HepG2 (cell line): ENCODE results near the gene BCL6B. TPM values are rescaled to one million over a fixed set of nuclear protein-coding genes. Genes with fewer than 3 reads are reported as not detected.

Source experiments
- BRD4 ChIP-seq: sonication (generic); formaldehyde crosslinking; IDR thresholded peaks from 2 replicates; pipeline ENCODE4 v1.4.0; 2020; ENCODE audit warnings: missing genetic modification reagents
- GLI4 ChIP-seq: sonication (generic); formaldehyde crosslinking; IDR thresholded peaks from 2 replicates; pipeline ENCODE4 v1.5.1; 2020; ENCODE audit warnings: missing genetic modification reagents, mild to moderate bottlenecking, moderate library complexity, borderline replicate concordance
- PAWR ChIP-seq: sonication (generic); formaldehyde crosslinking; IDR thresholded peaks from 2 replicates; pipeline ENCODE4 v1.4.0; 2020; ENCODE audit warnings: missing genetic modification reagents, mild to moderate bottlenecking, borderline replicate concordance
- SAFB2 ChIP-seq: sonication (generic); formaldehyde crosslinking; IDR thresholded peaks from 2 replicates; pipeline ENCODE4 v1.5.1; 2020; ENCODE audit warnings: missing genetic modification reagents, low read depth, mild to moderate bottlenecking, borderline replicate concordance
- SAP130 ChIP-seq: IDR thresholded peaks from 2 replicates; pipeline ENCODE4 v1.6.1; 2016; ENCODE audit warnings: low read depth
- SNAI1 ChIP-seq: sonication (generic); formaldehyde crosslinking; IDR thresholded peaks from 2 replicates; pipeline ENCODE4 v1.5.0; 2020; ENCODE audit warnings: mild to moderate bottlenecking, missing genetic modification reagents, borderline replicate concordance
- USF2 ChIP-seq, 2 experiments: sonication (generic) in 1 of 2; formaldehyde crosslinking in 1 of 2; IDR thresholded peaks; 2 replicates each; pipeline versions ENCODE4 v1.5.1 to v1.6.1; 2011 to 2020; ENCODE audit warnings: borderline replicate concordance in 1 of 2, low read depth in 1 of 2, low read length in 1 of 2, mild to moderate bottlenecking in 1 of 2, missing genetic modification reagents in 1 of 2, moderate library complexity in 1 of 2
- YEATS2 ChIP-seq: sonication (generic); formaldehyde crosslinking; IDR thresholded peaks from 2 replicates; pipeline ENCODE4 v1.4.0; 2020; ENCODE audit warnings: missing genetic modification reagents, borderline replicate concordance
- ZFP36L2 ChIP-seq: sonication (generic); formaldehyde crosslinking; IDR thresholded peaks from 2 replicates; pipeline ENCODE4 v1.4.0; 2020; ENCODE audit warnings: missing genetic modification reagents
- ZNF24 ChIP-seq: fragments of 450-650 bp; IDR thresholded peaks from 2 replicates; pipeline ENCODE4 v1.6.1; 2017; ENCODE audit warnings: antibody characterized with exemption, mild to moderate bottlenecking
- ZNF331 ChIP-seq: sonication (generic); formaldehyde crosslinking; IDR thresholded peaks from 2 replicates; pipeline ENCODE4 v1.4.0; 2020; ENCODE audit warnings: missing genetic modification reagents
- ZNF773 ChIP-seq: sonication (generic); formaldehyde crosslinking; IDR thresholded peaks from 2 replicates; pipeline ENCODE4 v1.4.0; 2020; ENCODE audit warnings: missing genetic modification reagents, borderline replicate concordance
- ZNF775 ChIP-seq: sonication (generic); formaldehyde crosslinking; IDR thresholded peaks from 2 replicates; pipeline ENCODE4 v1.4.0; 2020; ENCODE audit warnings: missing genetic modification reagents, mild to moderate bottlenecking, moderate library complexity, borderline replicate concordance
- polyA plus RNA-seq, 8 experiments: library from polyadenylated mRNA; depleted of rRNA in 3 of 8; stranded (reverse) in 7 of 8; unstranded in 1 of 8; fragments of >200 nt; fragmentation: Illumina TruSeq in 4 of 8; extraction: Trizol in 4 of 8; gene quantifications; 2 replicates each; pipeline versions ENCODE4 v1.2.1 to v1.2.3, GENCODE V29; 2011 to 2016; ENCODE audit warnings: low read depth in 4 of 8, missing spikeins in 1 of 8, mixed read lengths in 1 of 8; ENCODE audit not compliant: insufficient read depth in 1 of 8
- total RNA-seq, 5 experiments: library from RNA; depleted of rRNA; stranded (reverse); fragments of >200 nt; fragmentation: Illumina TruSeq; extraction: Trizol; gene quantifications; 2 replicates each; pipeline ENCODE4 v1.2.3, GENCODE V29; 2016; ENCODE audit warnings: low read depth in 1 of 5
- TF ChIP-seq, protein P1 (sequence below): sonication (generic); formaldehyde crosslinking; IDR thresholded peaks from 2 replicates; pipeline ENCODE4 v1.5.1; 2020; ENCODE audit warnings: mild to moderate bottlenecking, missing genetic modification reagents, moderate library complexity
- TF ChIP-seq, protein P2 (sequence below): IDR thresholded peaks from 2 replicates; pipeline ENCODE4 v1.4.0; 2020; ENCODE audit warnings: mild to moderate bottlenecking, missing genetic modification reagents
- TF ChIP-seq, protein P3 (sequence below): sonication (generic); formaldehyde crosslinking; conservative IDR thresholded peaks from 2 replicates; pipeline ENCODE4 v1.8.1; 2023; ENCODE audit warnings: missing genetic modification reagents

Gene BCL6B
- total and polyA plus RNA-seq, 2 of the 13 experiments (the other 11 are each of a cell fraction or from before 2014, with no cell fraction given), result not detected

DNA sequence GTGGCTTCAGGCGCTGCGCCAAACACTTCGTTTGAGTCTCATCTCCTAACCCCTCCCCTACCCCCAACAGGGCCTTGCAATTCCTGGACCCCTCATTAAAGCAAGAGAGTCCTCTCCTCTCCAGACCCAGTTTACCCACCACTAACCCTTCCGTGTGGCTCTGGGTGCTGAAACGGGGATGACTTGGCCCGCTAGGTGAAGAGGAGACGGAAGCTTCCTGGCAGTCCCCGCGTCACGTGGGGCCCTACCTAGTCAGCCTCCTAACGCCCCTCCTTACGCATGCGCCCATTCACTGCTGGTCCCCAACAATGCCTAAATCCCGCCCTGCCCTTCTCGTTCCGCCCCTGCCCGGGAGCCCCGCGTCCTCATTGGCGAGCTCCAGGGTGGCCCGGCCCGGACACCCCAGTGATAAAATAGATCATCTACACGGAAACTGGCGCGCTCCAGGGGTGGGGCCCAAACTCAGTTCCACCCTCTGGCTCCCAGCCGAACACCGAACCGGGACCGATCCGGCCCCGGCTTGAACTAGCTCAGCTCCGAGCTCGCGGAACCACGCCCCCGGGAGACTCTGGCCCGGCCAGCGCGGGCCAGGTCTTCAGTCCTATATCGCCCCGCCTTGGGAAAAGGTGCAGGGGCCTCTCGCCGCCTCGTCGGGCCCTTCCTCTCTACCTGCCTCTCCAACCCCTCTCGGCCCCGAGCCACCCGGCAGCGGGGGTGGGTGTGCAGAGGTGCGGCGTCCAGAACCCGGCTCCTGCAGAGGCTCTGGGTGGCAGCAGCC lies 12.9 kb downstream of the BCL6B start, which contains the start of gene SLC16A13 (continued):
- TF ChIP-seq, protein P1, sequence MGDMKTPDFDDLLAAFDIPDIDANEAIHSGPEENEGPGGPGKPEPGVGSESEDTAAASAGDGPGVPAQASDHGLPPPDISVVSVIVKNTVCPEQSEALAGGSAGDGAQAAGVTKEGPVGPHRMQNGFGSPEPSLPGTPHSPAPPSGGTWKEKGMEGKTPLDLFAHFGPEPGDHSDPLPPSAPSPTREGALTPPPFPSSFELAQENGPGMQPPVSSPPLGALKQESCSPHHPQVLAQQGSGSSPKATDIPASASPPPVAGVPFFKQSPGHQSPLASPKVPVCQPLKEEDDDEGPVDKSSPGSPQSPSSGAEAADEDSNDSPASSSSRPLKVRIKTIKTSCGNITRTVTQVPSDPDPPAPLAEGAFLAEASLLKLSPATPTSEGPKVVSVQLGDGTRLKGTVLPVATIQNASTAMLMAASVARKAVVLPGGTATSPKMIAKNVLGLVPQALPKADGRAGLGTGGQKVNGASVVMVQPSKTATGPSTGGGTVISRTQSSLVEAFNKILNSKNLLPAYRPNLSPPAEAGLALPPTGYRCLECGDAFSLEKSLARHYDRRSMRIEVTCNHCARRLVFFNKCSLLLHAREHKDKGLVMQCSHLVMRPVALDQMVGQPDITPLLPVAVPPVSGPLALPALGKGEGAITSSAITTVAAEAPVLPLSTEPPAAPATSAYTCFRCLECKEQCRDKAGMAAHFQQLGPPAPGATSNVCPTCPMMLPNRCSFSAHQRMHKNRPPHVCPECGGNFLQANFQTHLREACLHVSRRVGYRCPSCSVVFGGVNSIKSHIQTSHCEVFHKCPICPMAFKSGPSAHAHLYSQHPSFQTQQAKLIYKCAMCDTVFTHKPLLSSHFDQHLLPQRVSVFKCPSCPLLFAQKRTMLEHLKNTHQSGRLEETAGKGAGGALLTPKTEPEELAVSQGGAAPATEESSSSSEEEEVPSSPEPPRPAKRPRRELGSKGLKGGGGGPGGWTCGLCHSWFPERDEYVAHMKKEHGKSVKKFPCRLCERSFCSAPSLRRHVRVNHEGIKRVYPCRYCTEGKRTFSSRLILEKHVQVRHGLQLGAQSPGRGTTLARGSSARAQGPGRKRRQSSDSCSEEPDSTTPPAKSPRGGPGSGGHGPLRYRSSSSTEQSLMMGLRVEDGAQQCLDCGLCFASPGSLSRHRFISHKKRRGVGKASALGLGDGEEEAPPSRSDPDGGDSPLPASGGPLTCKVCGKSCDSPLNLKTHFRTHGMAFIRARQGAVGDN (CRISPR knock-in tag), result peak; percentile 79
- peak; percentile 69; the same call in 1 of the 2 replicates for TF ChIP-seq YEATS2 (CRISPR knock-in tag)
- peak; percentile 66; the same call in 1 of the 2 replicates for TF ChIP-seq SNAI1 (CRISPR knock-in tag)
- TF ChIP-seq, protein P2, sequence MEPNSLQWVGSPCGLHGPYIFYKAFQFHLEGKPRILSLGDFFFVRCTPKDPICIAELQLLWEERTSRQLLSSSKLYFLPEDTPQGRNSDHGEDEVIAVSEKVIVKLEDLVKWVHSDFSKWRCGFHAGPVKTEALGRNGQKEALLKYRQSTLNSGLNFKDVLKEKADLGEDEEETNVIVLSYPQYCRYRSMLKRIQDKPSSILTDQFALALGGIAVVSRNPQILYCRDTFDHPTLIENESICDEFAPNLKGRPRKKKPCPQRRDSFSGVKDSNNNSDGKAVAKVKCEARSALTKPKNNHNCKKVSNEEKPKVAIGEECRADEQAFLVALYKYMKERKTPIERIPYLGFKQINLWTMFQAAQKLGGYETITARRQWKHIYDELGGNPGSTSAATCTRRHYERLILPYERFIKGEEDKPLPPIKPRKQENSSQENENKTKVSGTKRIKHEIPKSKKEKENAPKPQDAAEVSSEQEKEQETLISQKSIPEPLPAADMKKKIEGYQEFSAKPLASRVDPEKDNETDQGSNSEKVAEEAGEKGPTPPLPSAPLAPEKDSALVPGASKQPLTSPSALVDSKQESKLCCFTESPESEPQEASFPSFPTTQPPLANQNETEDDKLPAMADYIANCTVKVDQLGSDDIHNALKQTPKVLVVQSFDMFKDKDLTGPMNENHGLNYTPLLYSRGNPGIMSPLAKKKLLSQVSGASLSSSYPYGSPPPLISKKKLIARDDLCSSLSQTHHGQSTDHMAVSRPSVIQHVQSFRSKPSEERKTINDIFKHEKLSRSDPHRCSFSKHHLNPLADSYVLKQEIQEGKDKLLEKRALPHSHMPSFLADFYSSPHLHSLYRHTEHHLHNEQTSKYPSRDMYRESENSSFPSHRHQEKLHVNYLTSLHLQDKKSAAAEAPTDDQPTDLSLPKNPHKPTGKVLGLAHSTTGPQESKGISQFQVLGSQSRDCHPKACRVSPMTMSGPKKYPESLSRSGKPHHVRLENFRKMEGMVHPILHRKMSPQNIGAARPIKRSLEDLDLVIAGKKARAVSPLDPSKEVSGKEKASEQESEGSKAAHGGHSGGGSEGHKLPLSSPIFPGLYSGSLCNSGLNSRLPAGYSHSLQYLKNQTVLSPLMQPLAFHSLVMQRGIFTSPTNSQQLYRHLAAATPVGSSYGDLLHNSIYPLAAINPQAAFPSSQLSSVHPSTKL, result peak; percentile 9; the same call in 1 of the 2 replicates
- peak; percentile 29; the same call in 1 of the 2 replicates for TF ChIP-seq GLI4 (CRISPR knock-in tag)
- no peak for TF ChIP-seq ZNF24
- TF ChIP-seq SAP130 (CRISPR knock-in tag), result peak; percentile 88
- TF ChIP-seq ZNF331 (CRISPR knock-in tag), result peak; percentile 33; the same call in 1 of the 2 replicates
- TF ChIP-seq PAWR, result no peak
- no peak for TF ChIP-seq ZFP36L2
- TF ChIP-seq ZNF773 (CRISPR knock-in tag), result no peak
- no peak for TF ChIP-seq ZNF775 (CRISPR knock-in tag)
- peak; percentile 66; the same call in 1 of the 2 replicates for TF ChIP-seq BRD4 (CRISPR knock-in tag)
- TF ChIP-seq USF2 (IDR thresholded peaks at IDR 0.05; ENCODE audit: low read depth, low read length), result peak; percentile 98
- TF ChIP-seq USF2 (CRISPR knock-in tag; IDR thresholded peaks at IDR 0.05; ENCODE audit: borderline replicate concordance), result peak; percentile 99; the same call in 1 of the 2 replicates
- 0 out of 2 replicates have a peak, but pooled peaks have one; percentile 19 for TF ChIP-seq SAFB2 (CRISPR knock-in tag)
- TF ChIP-seq, protein P3, sequence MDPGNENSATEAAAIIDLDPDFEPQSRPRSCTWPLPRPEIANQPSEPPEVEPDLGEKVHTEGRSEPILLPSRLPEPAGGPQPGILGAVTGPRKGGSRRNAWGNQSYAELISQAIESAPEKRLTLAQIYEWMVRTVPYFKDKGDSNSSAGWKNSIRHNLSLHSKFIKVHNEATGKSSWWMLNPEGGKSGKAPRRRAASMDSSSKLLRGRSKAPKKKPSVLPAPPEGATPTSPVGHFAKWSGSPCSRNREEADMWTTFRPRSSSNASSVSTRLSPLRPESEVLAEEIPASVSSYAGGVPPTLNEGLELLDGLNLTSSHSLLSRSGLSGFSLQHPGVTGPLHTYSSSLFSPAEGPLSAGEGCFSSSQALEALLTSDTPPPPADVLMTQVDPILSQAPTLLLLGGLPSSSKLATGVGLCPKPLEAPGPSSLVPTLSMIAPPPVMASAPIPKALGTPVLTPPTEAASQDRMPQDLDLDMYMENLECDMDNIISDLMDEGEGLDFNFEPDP (CRISPR knock-in tag), result no peak
